GM19395 (cell line): Measurements from ENCODE around the gene HIRA.

Experiments used
- ATAC-seq: cut with Tn5 transposase; IDR thresholded peaks from one replicate; pipeline ENCODE4 v1.9.1; 2021; ENCODE audit warnings: mild to moderate bottlenecking, moderate library complexity; ENCODE audit not compliant: unreplicated experiment

Gene HIRA

DNA sequence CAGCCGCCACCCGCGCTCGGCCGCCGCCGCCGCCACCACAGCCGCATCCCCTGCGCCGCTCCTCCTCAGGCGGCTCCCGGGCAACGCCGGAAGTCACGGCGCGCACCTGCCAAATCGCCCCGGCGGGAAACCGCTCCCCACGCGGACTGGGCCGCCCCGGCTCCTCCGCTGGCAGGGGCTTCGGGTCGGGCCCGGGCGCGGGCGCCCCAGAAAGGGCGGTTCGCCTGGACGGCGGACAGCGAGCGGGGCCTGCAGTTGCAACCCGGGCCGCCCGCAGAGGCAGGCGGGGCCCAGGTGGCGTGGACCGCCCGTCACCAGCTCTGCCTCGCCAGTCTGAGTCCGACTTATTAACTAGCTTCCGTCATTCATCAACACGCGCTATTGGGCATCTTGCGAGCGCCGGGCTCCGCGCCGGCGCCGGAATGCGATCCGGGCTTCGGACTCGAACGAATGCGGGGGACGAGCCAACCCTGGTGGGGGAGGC is at the start of gene HIRA:
TSS of gene HIRA (minus strand) at position 85 of the 484 bp plus-strand sequence. CDS start 257 bp downstream, outside the sequence.
- peak; percentile 47 for ATAC-seq

- ATAC-seq, result no peak
Measured at GRCh38 chr22:19480789-19481188, 49.3 kb upstream of the HIRA start.

DNA sequence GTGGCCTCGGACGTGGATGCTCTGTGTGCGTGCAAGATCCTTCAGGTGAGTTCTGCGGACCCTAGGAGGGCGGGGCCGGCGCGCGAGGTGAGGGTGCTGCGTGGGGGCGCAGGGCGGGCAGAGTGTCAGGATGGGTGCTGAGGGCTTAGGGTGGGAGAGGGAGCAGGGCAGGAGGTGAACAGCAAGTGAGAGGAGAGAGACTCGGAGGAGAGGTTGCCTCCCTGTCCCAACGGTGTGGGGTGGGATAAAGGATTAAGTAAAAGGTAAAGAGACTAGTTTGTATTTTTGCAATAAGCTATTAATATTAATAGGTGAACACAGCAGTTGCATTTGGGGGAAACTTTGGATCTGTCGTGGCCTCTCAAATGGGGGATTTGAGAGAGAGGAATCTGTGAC is 48.6 kb upstream of the HIRA start:
- ATAC-seq, result no peak

DNA sequence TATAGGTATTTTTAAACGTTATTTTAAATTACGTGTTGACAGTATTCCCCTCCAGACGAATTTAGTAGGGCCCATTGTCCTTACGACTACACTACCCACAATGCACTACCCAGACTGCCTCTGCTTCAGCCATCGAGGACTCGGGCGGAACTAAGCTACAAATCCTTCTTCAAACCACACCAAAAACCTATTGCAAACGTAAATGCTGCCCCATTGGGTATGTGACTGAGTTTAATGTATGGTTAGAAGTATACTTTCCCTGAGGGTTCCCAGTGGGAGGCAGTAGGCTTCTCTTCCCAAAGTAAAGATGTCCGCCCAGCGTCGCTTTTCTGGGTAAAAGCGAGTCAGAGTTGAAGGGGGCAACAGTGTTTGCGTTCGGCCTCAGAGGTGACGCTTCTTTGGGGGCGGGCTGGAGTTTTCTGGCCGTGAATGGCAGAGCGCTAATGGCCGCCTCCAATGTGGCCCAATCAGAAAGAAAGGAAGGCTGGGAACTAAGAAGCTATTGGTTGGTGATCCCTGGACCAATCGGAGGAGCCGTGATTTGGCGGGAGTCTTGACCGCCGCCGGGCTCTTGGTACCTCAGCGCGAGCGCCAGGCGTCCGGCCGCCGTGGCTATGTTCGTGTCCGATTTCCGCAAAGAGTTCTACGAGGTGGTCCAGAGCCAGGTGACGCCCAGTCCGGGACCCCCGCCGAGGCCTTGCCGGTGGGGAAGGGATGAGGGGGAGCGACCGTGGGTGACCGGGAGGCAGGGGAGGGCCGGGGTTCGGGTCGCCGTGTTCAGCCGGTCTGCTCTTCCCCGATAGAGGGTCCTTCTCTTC is 48.0 kb upstream of the HIRA start, which contains the start of gene CDC45:
TSS of gene CDC45 (plus strand) at position 566 of the 818 bp plus-strand sequence. CDS start at position 615, 49 bp downstream.
- ATAC-seq, result peak; percentile 83

DNA sequence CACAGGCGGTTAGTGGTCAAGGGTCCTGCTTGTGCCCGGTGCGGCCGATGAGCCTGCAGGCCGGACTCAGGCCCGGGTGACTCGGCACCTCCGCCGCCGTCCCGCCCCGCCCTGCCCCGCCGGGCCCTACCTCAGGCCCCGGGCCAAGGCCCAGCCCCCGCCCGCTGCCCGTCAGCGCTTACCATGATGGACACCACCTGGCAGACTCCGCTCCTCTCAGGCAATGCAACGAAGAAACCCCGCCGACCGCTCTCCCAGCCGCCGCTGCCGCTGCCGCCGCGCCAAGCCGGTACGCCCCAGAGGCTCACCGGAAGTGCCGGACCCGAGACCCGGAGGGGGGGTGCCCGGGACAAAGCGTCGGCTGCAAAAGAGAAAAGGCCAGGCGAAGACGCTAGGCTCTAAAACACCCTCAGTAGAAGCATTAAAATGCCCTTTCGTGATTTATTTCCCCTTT is 47.4 kb upstream of the HIRA start, which contains the start of gene UFD1:
TSS of gene UFD1 (minus strand) at position 293 of the 454 bp plus-strand sequence. CDS start at position 185, 108 bp downstream.
- ATAC-seq, result peak; percentile 54

DNA sequence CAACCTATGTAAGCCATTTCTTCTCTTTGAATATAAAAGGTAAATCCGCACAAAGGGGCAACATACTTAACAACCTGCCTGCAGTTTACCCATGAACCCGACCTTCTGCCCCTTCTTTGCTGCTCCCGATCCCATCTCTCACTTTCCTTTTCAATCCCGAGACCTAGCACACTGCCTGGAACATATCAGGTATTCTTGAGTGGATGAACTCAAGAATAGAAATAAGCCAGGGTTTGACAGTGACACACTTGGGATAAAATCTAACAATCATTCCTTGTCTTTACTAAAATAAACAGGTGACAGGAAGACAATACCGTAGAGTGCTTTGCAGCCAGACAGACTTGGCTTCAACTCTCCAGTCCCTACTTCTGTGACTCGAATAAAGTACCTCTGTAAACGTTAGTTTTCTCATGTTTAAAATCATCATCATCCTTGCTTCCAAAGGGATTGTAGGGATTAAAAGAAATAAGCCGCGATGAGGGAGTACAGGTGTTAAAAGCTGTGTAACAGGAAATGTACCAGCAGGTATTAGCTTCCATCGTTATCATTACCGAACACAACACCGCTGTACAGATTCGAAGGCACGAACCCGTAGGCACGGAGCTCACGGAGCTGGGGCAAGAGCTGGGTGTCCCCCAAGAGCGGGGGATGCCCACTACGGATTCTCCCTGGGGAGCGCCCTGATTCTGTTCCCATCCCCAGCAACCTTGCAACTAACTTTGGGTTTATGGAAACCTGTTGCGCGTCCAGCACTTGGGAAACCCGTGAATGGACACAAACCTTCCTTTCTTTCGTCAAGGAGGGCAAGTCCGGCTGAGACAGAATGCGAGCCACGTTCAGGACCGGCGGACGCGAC is 46.7 kb upstream of the HIRA start:
- no peak for ATAC-seq

DNA sequence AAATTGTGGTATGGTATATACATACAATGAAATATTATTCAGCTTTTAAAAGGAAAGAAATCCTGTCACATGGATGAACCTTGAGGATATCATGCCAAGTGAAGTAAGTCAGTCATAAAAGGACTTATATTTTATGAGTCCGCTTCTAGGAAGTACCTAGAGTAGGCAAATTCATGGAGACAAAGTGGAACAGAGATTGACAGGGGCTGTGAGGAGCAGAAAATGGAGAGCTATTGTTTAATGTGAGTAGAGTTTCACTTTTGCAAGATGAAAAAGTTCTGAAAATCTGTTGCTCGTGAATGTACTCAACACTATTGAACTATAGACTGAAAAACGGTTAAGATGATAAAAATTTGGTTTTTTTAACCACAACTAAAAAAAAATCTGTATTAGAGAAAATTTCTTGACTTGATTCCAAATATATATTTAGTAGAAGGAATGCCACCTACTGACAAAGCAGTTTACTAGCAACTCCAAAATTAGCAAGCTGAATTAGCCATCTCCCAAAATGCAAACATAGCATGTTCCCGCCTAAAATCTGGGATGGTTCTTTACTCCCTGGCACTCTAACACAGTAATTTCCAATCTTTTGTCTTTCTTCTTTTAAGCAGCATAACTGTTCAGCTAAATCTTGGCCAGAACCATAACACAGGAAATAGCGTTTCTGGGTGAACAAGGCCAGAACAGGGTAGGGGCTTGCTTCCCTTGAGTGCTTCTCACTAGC is 46.0 kb upstream of the HIRA start:
- ATAC-seq, result no peak

- no peak for ATAC-seq
Measured at GRCh38 chr22:19476023-19476422, 44.5 kb upstream of the HIRA start.

DNA sequence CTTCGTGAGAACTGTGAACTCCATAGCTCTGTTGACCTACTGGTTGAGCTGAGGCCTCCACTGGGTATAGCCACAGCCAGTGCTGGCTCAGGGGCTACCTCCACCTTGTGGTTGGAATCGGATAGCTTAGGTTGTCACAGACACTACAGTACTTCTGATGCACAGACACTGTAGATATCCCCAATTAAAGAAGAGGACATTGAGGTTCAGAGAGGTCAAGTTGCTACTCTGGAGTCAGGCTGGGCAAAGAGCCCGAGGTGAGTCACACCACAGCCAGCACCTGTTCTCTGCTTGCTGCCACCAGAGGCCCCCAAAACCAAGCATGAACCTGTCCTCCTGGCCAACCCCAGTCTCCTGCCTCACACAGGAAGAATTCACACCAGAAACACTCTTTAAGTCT is 42.0 kb upstream of the HIRA start:
- ATAC-seq, result no peak

GRCh38 chr22:19472233-19472632 is 40.7 kb upstream of the HIRA start:
- no peak for ATAC-seq

GRCh38 chr22:19471572-19471971 is 40.0 kb upstream of the HIRA start:
- no peak for ATAC-seq

DNA sequence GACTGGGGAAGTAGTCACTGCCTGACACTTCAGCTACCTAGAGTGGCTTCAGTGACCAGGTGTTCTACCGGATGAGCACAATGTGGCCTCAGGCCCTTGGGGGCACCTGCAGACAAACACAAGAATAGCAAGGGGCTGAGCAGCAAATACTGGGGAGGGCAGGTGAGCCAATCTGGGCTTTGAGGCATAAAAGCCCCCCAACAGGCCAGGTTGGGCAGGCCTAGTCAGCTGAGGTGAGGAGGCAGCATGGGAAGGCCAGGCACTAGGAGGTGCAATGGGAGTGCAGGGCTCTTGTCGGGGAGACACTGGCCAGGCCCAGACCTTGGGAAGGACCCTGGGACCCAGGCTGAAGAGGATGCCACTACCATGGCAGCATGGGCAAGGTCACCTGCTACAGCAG is 38.5 kb upstream of the HIRA start:
- no peak for ATAC-seq

GRCh38 chr22:19469421-19469820 is 37.9 kb upstream of the HIRA start:
- ATAC-seq, result no peak

GRCh38 chr22:19467912-19468311 is 36.4 kb upstream of the HIRA start:
- ATAC-seq, result no peak

DNA sequence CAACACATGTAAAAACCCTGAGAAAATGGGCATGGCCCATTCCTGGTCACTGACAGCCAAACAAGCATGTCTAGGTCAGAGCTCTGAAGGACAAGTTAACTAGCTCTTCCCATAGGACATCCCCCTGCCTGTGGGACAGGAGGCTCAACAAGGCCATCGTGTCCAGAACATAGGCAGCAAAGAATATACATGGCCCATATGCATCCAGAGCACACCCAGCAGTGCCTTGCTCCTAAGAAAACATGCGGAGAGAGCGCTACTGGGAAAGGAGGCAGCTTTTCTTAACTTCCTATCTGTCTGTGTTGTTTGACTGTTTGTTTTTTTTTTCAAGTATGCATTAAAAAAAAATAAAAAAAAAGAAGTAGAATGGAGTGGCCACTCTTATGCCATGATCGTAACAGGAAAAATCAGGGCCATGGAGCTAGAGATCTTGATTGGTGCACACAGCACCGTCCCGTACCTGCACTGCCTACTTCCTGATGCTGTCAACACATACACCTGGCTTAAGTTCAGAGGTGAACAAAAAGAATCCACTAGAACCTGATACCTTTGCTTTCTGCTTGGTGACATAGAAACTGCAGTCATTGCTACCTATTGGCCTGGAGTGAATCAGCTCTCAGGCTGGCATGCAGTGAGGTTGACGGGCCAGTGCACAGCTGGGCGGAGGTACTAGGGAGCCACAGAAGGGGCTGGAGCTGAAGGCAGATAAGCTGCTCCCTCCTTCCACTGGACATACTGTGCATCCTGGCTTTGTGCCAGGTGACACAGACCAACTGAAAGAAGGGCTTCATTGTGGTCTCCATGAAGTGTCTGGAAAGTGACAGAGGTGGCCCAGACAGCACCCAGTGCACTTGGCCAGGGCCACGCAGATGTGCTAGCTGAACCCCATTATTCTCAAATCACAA is 35.6 kb upstream of the HIRA start:
- no peak for ATAC-seq

DNA sequence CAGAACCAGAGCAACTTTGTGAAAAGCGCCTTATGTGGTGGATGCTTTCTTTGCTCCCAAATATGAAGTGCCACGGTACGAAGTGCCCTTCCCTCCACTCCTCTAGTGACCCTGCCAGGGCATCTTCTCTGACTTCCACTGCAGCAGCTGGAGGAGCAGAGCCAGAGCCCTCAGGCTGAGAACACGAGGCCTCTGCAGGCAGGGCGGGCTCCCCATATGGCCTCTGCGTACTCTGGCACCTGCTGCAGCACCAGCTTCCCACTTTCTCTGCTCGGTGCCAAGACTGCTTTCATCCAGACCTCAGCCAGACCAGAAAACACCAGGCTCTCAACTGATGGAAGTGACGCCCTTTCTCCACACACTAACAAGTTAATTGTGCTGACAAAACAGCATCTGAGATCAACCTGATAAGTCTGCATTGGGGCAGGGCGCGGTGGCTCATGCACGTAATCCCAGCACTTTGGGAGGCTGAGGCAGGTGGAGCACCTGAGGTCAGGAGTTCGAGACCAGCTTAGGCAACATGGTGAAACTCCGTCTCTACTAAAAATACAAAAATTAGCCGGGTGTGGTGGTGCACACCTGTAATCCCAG is 34.7 kb upstream of the HIRA start:
- ATAC-seq, result no peak

DNA sequence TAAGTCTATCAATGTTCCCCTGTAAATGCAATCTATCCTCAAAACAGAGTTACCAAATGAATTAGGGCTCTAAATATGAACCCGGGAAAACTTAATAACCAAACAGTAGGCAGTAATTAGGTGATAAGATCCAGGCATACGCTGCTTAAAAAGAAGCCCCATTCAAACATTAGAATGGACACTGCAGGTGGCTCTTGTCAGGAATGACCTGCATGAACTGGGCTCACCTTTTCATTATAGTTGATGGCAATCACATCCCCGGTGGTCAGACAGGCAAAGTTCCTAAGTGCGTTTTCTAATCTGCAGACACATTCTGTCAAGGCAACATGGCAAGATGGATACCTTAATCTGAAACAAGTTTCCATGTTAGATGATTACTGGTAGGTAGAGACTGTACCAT is 33.4 kb upstream of the HIRA start:
- ATAC-seq, result no peak

- ATAC-seq, result no peak
Measured at GRCh38 chr22:19464546-19464945, 33.0 kb upstream of the HIRA start.
